Calu3 (cell line): ENCODE results near the gene RIMOC1. TPM values are rescaled to one million over a fixed set of nuclear protein-coding genes. Genes with fewer than 3 reads are reported as not detected.

Experiments
- BruUV-seq: library from RNA; stranded (reverse); fragments of 400-500 nt; replicated peaks from 2 replicates; lab custom pipeline; 2021; lab: Mats Ljungman, UMichigan
- CTCF ChIA-PET: fragments of 300-600 bp; sonication (Branson Sonifier 250); formaldehyde crosslinking; loops from one replicate; lab custom pipeline; 2022; ENCODE audit warnings: antibody characterized with exemption; lab: Charles Lee
- DNase-seq: peaks from one replicate; pipeline ENCODE4 v3.0.0; 2022
- H3K27ac Mint-ChIP-seq: one replicate; pipeline ENCODE4 v1.8.0; 2022; ENCODE audit warnings: mixed read lengths; ENCODE audit not compliant: unreplicated experiment
- H3K27me3 Mint-ChIP-seq: one replicate; pipeline ENCODE4 v1.8.0; 2022; ENCODE audit warnings: mixed read lengths; ENCODE audit not compliant: unreplicated experiment
- H3K36me3 Mint-ChIP-seq: one replicate; pipeline ENCODE4 v1.8.0; 2022; ENCODE audit warnings: mild to moderate bottlenecking, moderate library complexity, mixed read lengths; ENCODE audit not compliant: insufficient read depth, unreplicated experiment
- H3K4me1 Mint-ChIP-seq: one replicate; pipeline ENCODE4 v1.8.0; 2022; ENCODE audit warnings: mild to moderate bottlenecking, low read depth, mixed read lengths; ENCODE audit not compliant: unreplicated experiment
- H3K4me3 Mint-ChIP-seq: one replicate; pipeline ENCODE4 v1.8.0; 2022; ENCODE audit warnings: mild to moderate bottlenecking, low read depth, moderate library complexity, mixed read lengths; ENCODE audit not compliant: unreplicated experiment
- H3K9me3 Mint-ChIP-seq: one replicate; pipeline ENCODE4 v1.8.0; 2022; ENCODE audit warnings: low read depth, mixed read lengths; ENCODE audit not compliant: unreplicated experiment
- CTCF ChIP-seq: fragments of 200-600 bp; IDR thresholded peaks from one replicate; pipeline ENCODE4 v1.8.0; 2022; ENCODE audit warnings: antibody characterized with exemption; ENCODE audit not compliant: unreplicated experiment
- intact Hi-C: fragments of 100-400 bp; cut with micrococcal nuclease; formaldehyde crosslinking; loops from one replicate; pipeline ENCODE4 v1.10.0; 2022; ENCODE audit not compliant: unreplicated experiment
- total RNA-seq: library from RNA; stranded (reverse); gene quantifications from 2 replicates; pipeline ENCODE4 v1.2.3, GENCODE V29; 2022

RIMOC1 gene
- total RNA-seq, 1 experiment from 2014 or later: 28.5 TPM

- no TSS peak for BruUV-seq
- no peak for TF ChIP-seq CTCF
- Mint-ChIP-seq H3K36me3 (no peaks in the 10 kb centered on the region), H3K9me3 (no peaks in the 10 kb centered on the region), H3K4me3 (no peak overlapping the region), H3K27me3 (no peaks in the 10 kb centered on the region), H3K4me1 (peaks cover 3% of the 10 kb centered on the region), H3K27ac (no peak overlapping the region)
- intact Hi-C loops: loop anchor here (10.0 kb wide), 1 partner anchor 1026 kb away; no protein-coding TSS in a partner anchor
- DNase-seq: no peak
- CTCF ChIA-PET: interaction anchor here (1.9 kb wide), 1 partner anchor 199 kb away, joined by 4 read pairs; no protein-coding TSS in a partner anchor
These were observed 45.3 kb upstream of the RIMOC1 start for GRCh38 chr5:41858890-41859289.

- no peak for DNase-seq
- Mint-ChIP-seq H3K4me3 (no peak overlapping the region), H3K36me3 (peaks cover 2% of the 10 kb centered on the region), H3K27me3 (no peaks in the 10 kb centered on the region), H3K4me1 (peaks cover 7% of the 10 kb centered on the region), H3K9me3 (no peaks in the 10 kb centered on the region), H3K27ac (peak overlapping the region; percentile 24)
- no TSS peak for BruUV-seq
- CTCF ChIA-PET: interaction anchor here (0.8 kb wide), 1 partner anchor 9 kb away, joined by 3 read pairs; no protein-coding TSS in a partner anchor
- intact Hi-C loops: loop anchor here (5.0 to 10.0 kb wide), 3 partner anchors 331 to 903 kb away; no protein-coding TSS in a partner anchor
- no peak for TF ChIP-seq CTCF
These were observed 40.2 kb upstream of the RIMOC1 start for GRCh38 chr5:41863871-41864486.

GRCh38 chr5:41869151-41869723 lies 34.9 kb upstream of the RIMOC1 start:
- CTCF ChIA-PET: no interaction called here
- intact Hi-C loops: loop anchor here (10.0 kb wide), 1 partner anchor 326 kb away; no protein-coding TSS in a partner anchor
- no TSS peak for BruUV-seq
- Mint-ChIP-seq H3K9me3 (no peaks in the 10 kb centered on the region), H3K27me3 (no peaks in the 10 kb centered on the region), H3K27ac (no peak overlapping the region), H3K36me3 (peaks cover 22% of the 10 kb centered on the region), H3K4me1 (peaks cover 7% of the 10 kb centered on the region), H3K4me3 (peak overlapping the region; percentile 81)
- DNase-seq: no peak
- TF ChIP-seq CTCF: no peak

- H3K4me3 Mint-ChIP-seq: peak within 1 kb of the TSS; percentile 81
- peak within 1 kb of the TSS; percentile 27 for H3K27ac Mint-ChIP-seq
- peaks cover 2% of the 10 kb centered on the region for H3K9me3 Mint-ChIP-seq
- peaks cover 6% of the 10 kb centered on the region for H3K4me1 Mint-ChIP-seq
- CTCF ChIA-PET: no interaction called here
- no TSS peak for BruUV-seq
- intact Hi-C loops: loop anchor here (10.0 kb wide), 1 partner anchor 325 kb away; no protein-coding TSS in a partner anchor
- no peaks in the 10 kb centered on the region for H3K27me3 Mint-ChIP-seq
- TF ChIP-seq CTCF: no peak
- DNase-seq: peak; percentile 70
- peaks cover 22% of the 10 kb centered on the region for H3K36me3 Mint-ChIP-seq
These were observed 34.2 kb upstream of the RIMOC1 start, which contains the start of gene OXCT1 for GRCh38 chr5:41869724-41870626. OXCT1 (minus strand) TSS chr5:41870425; CDS start chr5:41870358, 67 bp downstream.
